ENCODE measurements around the gene RXFP2.

The RXFP2 gene

GRCh38 chr13:31719214-31719613 lies 20.1 kb upstream of the RXFP2 start:
- H4K20me1 ChIP-seq (ENCODE audit: insufficient read depth, low read length, poor library complexity, severe bottlenecking), result no peaks in the 10 kb centered on the region
- TF ChIP-seq CTCF (conservative IDR thresholded peaks at IDR 0.05; ENCODE audit: low read length), result no peak
- TF ChIP-seq EZH2phosphoT487 (IDR thresholded peaks at IDR 0.05; ENCODE audit: borderline replicate concordance), result no peak
- H3K4me1 ChIP-seq (ENCODE audit: insufficient read depth, low read length, poor library complexity, severe bottlenecking), result no peaks in the 10 kb centered on the region
- no peak overlapping the region for H2AFZ ChIP-seq (ENCODE audit: low read length)
- no peak overlapping the region for H3K9ac ChIP-seq (ENCODE audit: low read depth, low read length, poor library complexity, severe bottlenecking)
- no peak overlapping the region for H3K4me3 ChIP-seq (ENCODE audit: low read length, poor library complexity, severe bottlenecking)
- no peaks in the 10 kb centered on the region for H3K9me2 ChIP-seq (replicated peaks; ENCODE audit: low read depth, low read length)
- H3K4me2 ChIP-seq (ENCODE audit: low read depth, low read length, poor library complexity, severe bottlenecking), result no peak overlapping the region
- H3K27me3 ChIP-seq (ENCODE audit: insufficient read depth, low read length, poor library complexity, severe bottlenecking), result no peaks in the 10 kb centered on the region
- H3K79me2 ChIP-seq (ENCODE audit: insufficient read depth, low read length), result no peaks in the 10 kb centered on the region
- H3K9me3 ChIP-seq (ENCODE audit: insufficient read depth, low read depth, low read length), result no peaks in the 10 kb centered on the region
- H3K36me3 ChIP-seq (ENCODE audit: insufficient read depth, low read length), result no peaks in the 10 kb centered on the region
- H3F3A ChIP-seq (ENCODE audit: low read depth), result no peaks in the 10 kb centered on the region

GRCh38 chr13:31722673-31723072 lies 16.7 kb upstream of the RXFP2 start:
- Histone ChIP-seq H2AFZ (ENCODE audit: low read length) (no peak overlapping the region), H4K20me1 (ENCODE audit: insufficient read depth, low read length, poor library complexity, severe bottlenecking) (no peaks in the 10 kb centered on the region), H3K9me2 (replicated peaks; ENCODE audit: low read depth, low read length) (no peaks in the 10 kb centered on the region), H3K4me2 (ENCODE audit: low read depth, low read length, poor library complexity, severe bottlenecking) (no peak overlapping the region), H3K4me1 (ENCODE audit: insufficient read depth, low read length, poor library complexity, severe bottlenecking) (peaks cover 17% of the 10 kb centered on the region), H3K27me3 (ENCODE audit: insufficient read depth, low read length, poor library complexity, severe bottlenecking) (no peaks in the 10 kb centered on the region), H3K4me3 (ENCODE audit: low read length, poor library complexity, severe bottlenecking) (no peak overlapping the region), H3K9ac (ENCODE audit: low read depth, low read length, poor library complexity, severe bottlenecking) (no peak overlapping the region), H3K79me2 (ENCODE audit: insufficient read depth, low read length) (no peaks in the 10 kb centered on the region), H3F3A (ENCODE audit: low read depth) (no peaks in the 10 kb centered on the region), H3K9me3 (ENCODE audit: insufficient read depth, low read depth, low read length) (no peaks in the 10 kb centered on the region), H3K36me3 (ENCODE audit: insufficient read depth, low read length) (no peaks in the 10 kb centered on the region)
- TF ChIP-seq EZH2phosphoT487 (IDR thresholded peaks at IDR 0.05; ENCODE audit: borderline replicate concordance) (no peak), CTCF (conservative IDR thresholded peaks at IDR 0.05; ENCODE audit: low read length) (no peak)

- Histone ChIP-seq H3K79me2 (ENCODE audit: insufficient read depth, low read length) (no peaks in the 10 kb centered on the region), H3K9ac (ENCODE audit: low read depth, low read length, poor library complexity, severe bottlenecking) (peak overlapping the region; percentile 18), H3K4me2 (ENCODE audit: low read depth, low read length, poor library complexity, severe bottlenecking) (no peak overlapping the region), H3F3A (ENCODE audit: low read depth) (no peaks in the 10 kb centered on the region; the same call in 1 of the 2 replicates), H3K27me3 (ENCODE audit: insufficient read depth, low read length, poor library complexity, severe bottlenecking) (no peaks in the 10 kb centered on the region), H3K9me3 (ENCODE audit: insufficient read depth, low read depth, low read length) (no peaks in the 10 kb centered on the region), H3K4me1 (ENCODE audit: insufficient read depth, low read length, poor library complexity, severe bottlenecking) (peaks cover 19% of the 10 kb centered on the region), H3K36me3 (ENCODE audit: insufficient read depth, low read length) (no peaks in the 10 kb centered on the region), H3K9me2 (replicated peaks; ENCODE audit: low read depth, low read length) (no peaks in the 10 kb centered on the region), H2AFZ (ENCODE audit: low read length) (peak overlapping the region; percentile 80; the same call in 1 of the 2 replicates), H3K4me3 (ENCODE audit: low read length, poor library complexity, severe bottlenecking) (no peak overlapping the region), H4K20me1 (ENCODE audit: insufficient read depth, low read length, poor library complexity, severe bottlenecking) (no peaks in the 10 kb centered on the region)
- TF ChIP-seq EZH2phosphoT487 (IDR thresholded peaks at IDR 0.05; ENCODE audit: borderline replicate concordance) (no peak), CTCF (conservative IDR thresholded peaks at IDR 0.05; ENCODE audit: low read length) (no peak)
Observed at GRCh38 chr13:31725841-31726240, 13.5 kb upstream of the RXFP2 start.

All from Loucy (cell line).